NCI-H2227 (cell line): ENCODE measurements around the gene IDS.

ENCODE experiments used
- DNase-seq: peaks from one replicate; lab custom pipeline; 2025; ENCODE audit not compliant: unreplicated experiment; lab: John Stamatoyannopoulos, UW

Gene IDS

DNA sequence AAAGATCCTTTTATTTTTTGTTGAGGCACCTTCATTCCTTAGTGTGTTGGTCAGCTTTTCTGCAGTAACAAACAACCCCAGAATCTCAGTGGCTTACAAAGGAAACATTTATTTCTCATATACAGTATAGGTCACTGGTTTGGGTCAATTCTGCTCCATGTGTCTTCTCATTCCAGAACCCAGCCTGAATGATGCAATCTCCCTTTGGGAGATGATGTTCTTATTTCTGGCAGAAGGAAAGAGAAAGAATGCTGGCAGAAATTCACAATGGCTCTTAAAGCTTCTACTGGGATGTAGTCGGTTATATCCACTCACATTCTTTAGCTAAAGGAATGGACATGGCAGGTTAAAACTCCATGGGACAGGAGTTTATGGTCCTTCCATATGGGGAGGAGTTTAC, 42.3 kb downstream of the IDS start:
- no peak for DNase-seq

DNA sequence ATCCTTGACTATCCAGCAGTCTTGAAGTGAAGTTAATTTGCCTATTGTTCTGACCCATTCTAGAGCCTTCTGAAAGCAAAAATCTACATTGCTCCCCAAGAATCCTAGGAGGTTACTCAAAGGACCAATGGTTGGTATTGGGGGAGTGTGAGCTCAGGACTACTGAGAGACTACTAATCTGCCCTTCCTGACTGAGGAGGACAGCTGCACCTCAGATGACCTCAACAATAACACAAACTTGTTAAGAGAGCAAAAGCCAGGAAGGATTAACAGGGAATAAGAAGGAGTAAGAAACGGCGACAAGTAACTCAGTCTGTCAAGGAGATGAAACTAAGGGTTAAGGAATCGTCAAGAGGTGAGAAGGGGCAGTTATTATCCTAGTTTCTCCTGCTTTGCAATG, 43.4 kb downstream of the IDS start:
- DNase-seq = no peak

DNA sequence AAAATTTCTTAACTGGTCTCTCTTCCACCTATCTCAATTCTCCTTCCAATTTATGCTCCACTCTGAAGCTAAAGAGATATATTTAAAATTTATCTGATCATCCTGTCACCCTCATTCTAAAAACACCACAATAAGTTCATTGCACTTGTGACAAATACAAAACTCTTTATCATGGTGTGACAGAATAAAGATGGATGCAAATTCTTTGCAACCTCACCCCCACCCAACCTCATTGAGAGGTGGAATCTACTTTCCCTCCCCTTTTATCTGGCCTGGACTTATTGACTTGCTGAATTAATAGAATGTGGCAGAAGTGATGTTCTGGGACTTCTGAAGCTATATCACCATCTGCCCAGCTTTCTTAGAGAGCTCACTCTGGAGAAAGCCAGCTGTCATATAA, 46.5 kb downstream of the IDS start:
- no peak for DNase-seq

- no peak for DNase-seq
These were observed 48.4 kb downstream of the IDS start for GRCh38 chrX:149456476-149457245.

- DNase-seq = no peak
These were observed 49.2 kb downstream of the IDS start for GRCh38 chrX:149455934-149456333.

DNA sequence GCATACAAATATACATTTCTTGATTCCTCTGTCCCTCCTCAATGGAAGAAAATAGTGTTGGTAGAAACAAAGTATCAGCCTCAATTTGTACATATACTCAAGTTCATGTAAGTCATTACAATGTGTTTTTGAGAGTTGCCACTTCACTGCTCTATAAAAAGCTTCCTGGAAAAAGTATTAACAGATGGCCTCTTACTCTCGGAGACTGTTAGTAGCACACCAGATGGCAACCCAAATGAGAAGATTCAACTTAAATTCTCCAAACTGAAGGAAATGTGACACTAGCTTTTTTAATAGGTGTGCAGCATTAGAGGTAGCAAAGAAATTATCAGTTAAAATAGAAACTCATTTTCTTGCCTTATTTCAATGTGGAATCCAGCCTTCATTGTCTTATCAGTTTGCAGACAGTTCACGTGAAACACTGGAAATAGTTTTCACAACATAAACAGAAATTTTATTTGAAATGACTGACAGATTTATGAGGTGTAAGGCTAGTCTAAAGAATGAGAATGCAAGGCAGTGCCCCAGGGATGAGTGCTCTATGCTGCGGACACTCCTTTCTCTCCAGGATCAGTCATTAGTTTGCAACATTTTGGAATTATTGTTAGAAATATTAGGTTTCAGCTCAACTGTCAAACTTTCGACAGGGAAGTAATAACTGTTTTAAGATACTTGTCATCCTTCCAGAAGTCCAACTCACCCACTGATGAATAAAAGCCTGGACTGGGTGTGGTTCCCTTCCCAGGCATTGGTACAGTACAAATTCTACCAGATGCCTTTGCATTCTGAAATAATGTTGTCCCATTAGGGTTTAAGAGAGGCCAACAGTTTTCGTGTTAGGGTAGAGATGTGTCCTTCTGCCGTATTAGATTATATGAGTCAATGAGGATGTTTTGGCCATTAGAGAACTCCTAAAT, 50.9 kb downstream of the IDS start:
- no peak for DNase-seq

- DNase-seq = no peak
These were observed 52.1 kb downstream of the IDS start for GRCh38 chrX:149453030-149453429.

DNA sequence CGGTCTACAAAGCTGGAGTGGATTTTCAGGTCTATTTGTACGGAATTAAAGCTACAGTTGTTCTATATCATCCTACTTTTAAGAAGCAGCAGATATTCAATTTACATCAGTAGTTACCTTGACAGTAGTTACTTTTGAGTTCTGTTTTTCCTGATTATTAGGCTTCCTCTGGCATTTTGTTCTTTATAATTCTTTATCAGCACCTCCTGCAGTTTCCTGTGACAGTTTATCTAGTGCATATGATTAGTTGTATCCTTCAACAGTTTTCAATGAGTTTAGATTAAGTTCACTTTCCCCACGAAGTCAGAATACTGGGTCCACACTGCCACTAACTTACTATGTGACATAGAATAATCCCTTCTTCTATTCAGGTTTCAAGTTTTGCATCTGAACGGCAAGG, 71.7 kb downstream of the IDS start:
- no peak for DNase-seq

DNA sequence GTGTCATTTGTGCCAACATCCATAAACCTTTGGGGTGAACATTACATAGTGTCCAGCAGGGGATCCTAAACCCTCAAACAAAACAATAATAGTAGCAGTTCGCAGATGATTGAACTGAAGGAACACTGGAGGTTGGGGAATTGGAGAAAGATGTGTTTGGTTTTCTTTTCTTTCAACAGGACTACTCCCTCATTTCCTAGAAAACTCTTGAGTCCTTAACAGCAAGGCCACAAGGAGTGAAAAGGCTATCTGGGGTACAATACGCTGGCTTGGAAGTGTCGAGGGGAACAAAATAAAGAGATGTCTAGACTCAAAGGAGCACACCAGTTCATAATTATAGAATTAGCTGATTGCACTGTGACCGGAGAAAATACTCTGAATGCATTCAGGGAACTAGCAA, 72.1 kb downstream of the IDS start:
- DNase-seq = no peak
